ENCODE measurements around the gene TSPAN10.
"Not testable (repeated sequence)": the region's sequence is repeated elsewhere in the genome, so short reads cannot be mapped to it uniquely, and the experiment has no call there.

The TSPAN10 gene

DNA sequence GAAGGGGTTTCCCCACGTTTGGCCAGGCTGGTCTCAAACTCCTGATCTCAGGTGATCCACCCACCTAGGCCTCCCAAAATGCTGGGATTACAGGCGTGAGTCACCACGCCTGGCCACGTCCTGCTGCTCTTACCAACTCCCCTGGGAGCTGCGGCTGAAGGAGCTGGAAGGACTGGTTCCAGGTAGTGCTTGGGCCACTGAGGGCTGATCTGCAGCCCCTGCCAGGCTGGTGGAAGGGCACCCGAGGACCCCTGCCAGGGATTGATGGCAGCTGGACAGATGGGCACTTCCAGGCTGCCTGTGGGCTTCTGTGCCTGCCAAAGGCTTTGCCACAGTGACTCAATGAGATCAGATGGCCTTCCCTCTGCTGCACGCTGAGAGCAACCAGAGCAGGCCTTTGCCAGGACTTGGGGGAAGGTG, 27.1 kb downstream of the TSPAN10 start:
- no peak for DNase-seq (ENCODE audit: low read depth)

GRCh38 chr17:81665205-81666091, 28.5 kb downstream of the TSPAN10 start:
- peak; percentile 40 for DNase-seq (ENCODE audit: low read depth)

- no peak for DNase-seq (ENCODE audit: low read depth)
These were observed 29.0 kb downstream of the TSPAN10 start for GRCh38 chr17:81666092-81666341.

- DNase-seq (ENCODE audit: low read depth): peak; percentile 90
These were observed 29.6 kb downstream of the TSPAN10 start, which contains the start of the genes CCDC137 and OXLD1 for GRCh38 chr17:81666342-81667191. CCDC137 (plus strand) TSS chr17:81666737; CDS start chr17:81666767, 30 bp downstream. OXLD1 (minus strand) TSS chr17:81666605; CDS start chr17:81666577, 28 bp downstream.

GRCh38 chr17:81667754-81668153, 30.8 kb downstream of the TSPAN10 start:
- no peak for DNase-seq (ENCODE audit: low read depth)

- DNase-seq (ENCODE audit: low read depth): no peak
These were observed 35.5 kb downstream of the TSPAN10 start for GRCh38 chr17:81672504-81672903.

- no peak for DNase-seq (ENCODE audit: low read depth)
These were observed 36.0 kb downstream of the TSPAN10 start for GRCh38 chr17:81672954-81673353.

- no peak for DNase-seq (ENCODE audit: low read depth)
These were observed 36.7 kb downstream of the TSPAN10 start for GRCh38 chr17:81673561-81674258.

DNA sequence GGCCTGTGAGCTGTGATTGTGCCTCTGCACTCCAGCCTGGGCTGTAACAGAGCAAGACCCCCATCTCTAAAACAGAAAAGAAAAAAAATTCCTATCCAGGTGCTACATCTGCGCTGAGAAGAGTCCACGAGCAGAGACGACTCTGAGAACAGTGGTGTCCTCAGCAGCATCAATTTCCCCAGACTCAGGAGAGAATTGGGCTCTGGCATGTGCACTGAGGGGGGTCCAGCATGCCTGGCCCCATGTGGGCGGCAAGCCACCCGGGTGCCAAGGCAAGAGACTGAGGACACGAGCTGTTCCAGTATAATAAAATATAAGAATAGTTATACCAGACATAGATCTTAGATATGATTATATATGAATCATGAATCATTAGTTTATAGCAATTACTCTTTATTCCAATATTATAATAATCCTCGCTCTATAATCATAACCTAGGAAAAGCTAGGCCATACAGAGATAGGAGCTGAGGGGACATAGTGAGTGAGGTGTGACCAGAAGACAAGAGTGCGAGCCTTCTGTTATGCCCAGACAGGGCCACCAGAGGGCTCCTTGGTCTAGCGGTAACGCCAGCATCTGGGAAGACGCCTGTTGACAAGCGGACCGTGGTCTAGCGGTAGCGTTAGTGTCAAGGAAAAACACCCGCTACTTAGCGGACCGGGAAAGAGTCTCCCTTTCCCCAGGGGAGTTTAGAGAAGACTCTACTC, 38.7 kb downstream of the TSPAN10 start:
- DNase-seq (ENCODE audit: low read depth): not testable (repeated sequence)

DNA sequence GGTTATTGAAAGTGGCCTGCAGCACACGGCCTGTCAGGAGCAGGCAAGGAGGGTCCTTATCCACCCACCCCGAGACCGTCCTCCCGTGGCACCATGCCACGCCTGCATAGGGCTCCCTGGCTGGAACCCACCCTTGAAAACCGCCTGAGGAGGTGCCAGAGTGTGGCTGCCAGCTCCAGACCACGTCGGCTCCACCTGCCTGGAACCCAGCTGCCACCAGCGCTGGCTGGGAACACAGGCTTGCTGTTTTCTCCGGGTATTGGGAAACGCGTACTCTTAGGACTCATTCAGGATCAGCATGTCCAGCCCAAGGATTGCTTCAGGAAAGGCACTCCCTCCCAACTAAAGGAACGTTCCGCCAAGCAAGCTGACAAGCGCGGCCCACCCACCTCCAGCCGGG, 39.9 kb downstream of the TSPAN10 start:
- DNase-seq (ENCODE audit: low read depth): no peak

- no peak for DNase-seq (ENCODE audit: low read depth)
These were observed 43.2 kb downstream of the TSPAN10 start for GRCh38 chr17:81680150-81680549.

- DNase-seq (ENCODE audit: low read depth): no peak
These were observed 44.7 kb downstream of the TSPAN10 start for GRCh38 chr17:81681672-81682071.

GRCh38 chr17:81682565-81683207, 45.7 kb downstream of the TSPAN10 start:
- DNase-seq (ENCODE audit: low read depth): no peak

DNA sequence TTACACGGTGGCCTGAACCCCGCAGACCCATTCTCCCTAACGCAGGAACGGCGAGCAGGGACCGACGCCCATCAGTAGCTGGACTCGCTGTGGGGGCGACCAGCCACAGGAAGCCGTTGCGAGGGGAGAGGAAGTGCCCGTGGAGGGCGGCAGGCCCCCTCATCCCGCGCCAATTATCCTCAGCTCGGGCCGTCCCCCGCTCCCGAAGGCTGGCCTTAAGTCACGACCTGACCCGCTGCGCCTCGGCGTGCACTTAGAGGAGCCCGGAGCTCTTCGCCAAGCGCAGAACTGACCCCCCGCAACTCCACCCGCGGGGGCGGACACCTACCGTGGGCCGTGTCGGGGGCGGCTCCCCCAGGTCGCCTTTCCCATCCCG, 46.2 kb downstream of the TSPAN10 start:
- DNase-seq (ENCODE audit: low read depth): no peak

- DNase-seq (ENCODE audit: low read depth): peak; percentile 96
These were observed 46.8 kb downstream of the TSPAN10 start, which contains the start of the genes ARL16 and HGS for GRCh38 chr17:81683584-81684441. ARL16 (minus strand) TSS chr17:81683797; CDS start chr17:81683753, 44 bp downstream. HGS (plus strand) TSS chr17:81684011; CDS start chr17:81684067, 56 bp downstream.

- DNase-seq (ENCODE audit: low read depth): no peak
These were observed 47.5 kb downstream of the TSPAN10 start for GRCh38 chr17:81684442-81684911.

GRCh38 chr17:81685108-81685507, 48.1 kb downstream of the TSPAN10 start:
- no peak for DNase-seq (ENCODE audit: low read depth)

- DNase-seq (ENCODE audit: low read depth): no peak
These were observed 49.6 kb downstream of the TSPAN10 start for GRCh38 chr17:81686614-81687013.

DNA sequence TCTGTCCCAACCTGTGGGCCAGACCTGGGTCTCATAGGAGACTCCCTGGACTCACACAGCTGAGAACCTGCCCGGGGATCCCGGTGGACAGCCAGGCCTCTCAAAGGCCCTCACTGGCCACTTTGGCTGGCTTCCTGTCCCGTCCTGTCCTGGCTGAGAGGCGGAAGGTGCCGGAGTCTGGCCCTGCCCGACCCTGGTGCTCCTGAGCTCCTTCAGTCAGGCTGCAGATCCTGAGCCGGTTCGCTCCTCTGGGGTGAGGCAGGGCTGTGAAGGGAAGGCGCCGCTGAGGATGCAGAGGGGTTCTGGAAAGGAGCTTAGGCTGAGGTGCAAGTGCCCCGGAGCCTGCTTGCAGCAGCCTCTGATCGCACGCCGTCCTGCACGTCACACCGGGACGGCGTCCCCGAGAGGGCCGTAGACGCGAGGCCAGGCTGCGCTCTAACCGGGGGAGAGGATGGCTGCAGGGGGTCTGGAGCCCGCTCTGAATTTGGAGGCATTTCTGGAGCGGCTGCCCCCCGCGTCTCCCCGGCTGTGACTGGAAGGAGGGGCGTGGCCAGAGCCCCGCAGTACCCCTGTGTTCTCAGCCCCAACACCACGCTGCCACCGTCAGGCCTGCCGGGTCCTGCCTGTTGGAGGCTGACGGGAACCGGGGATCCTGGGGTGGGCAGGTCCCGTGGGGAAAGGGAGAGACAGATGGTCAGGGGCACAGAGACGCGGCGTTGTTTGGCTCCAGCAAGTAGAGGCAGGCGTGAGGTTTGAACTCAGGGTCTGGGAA, 51.0 kb downstream of the TSPAN10 start:
- DNase-seq (ENCODE audit: low read depth): no peak
